A549 (cell line): ENCODE data around the gene VPS13D. TPM values are rescaled to one million over a fixed set of nuclear protein-coding genes. Genes with fewer than 3 reads are reported as not detected.

Experiments used
- ATAC-seq, 2 experiments: fragments of 200-7000 bp in 1 of 2; fragments of >200 bp in 1 of 2; cut with Nextera tagmentation in 1 of 2; cut with Tn5 transposase in 1 of 2; 3 replicates each; pipeline versions ENCODE4 v1.8.0 to v1.9.1; 2018 to 2020; ENCODE audit warnings: mild to moderate bottlenecking in 1 of 2, moderate library complexity in 1 of 2
- CTCF ChIA-PET: fragments of 300-600 bp; sonication (Branson Sonifier 250); formaldehyde crosslinking; extraction: SDS; loops from one replicate; lab custom pipeline; 2021; ENCODE audit warnings: antibody characterized with exemption, inconsistent platforms; lab: Yijun Ruan, JAX
- POLR2A ChIA-PET: fragments of 350-600 bp; formaldehyde crosslinking; extraction: SDS; loops from one replicate; lab custom pipeline; 2021; ENCODE audit warnings: antibody characterized with exemption, inconsistent platforms; lab: Yijun Ruan, JAX
- DNase-seq, 2 experiments: peaks; one replicate each; pipeline versions ENCODE4 v3.0.0 to v3.0.0-alpha.2; 2011 to 2016; ENCODE audit warnings: low read depth in 1 of 2, low spot score in 1 of 2
- FAIRE-seq: peaks from 2 replicates; lab custom pipeline; 2011; peaks lifted over from hg19 to GRCh38; lab: Jason Lieb, UNC
- H3K27ac ChIP-seq, 2 experiments: fragments of >200 bp; sonication (Bioruptor Twin); formaldehyde crosslinking; 3 replicates each; pipeline ENCODE4 v1.5.1; 2016 to 2017
- H3K4me1 ChIP-seq: fragments of >200 bp; sonication (Bioruptor Twin); formaldehyde crosslinking; 3 replicates; pipeline ENCODE4 v1.6.1; 2016
- H3K4me2 ChIP-seq: fragments of >200 bp; sonication (Bioruptor Twin); formaldehyde crosslinking; 3 replicates; pipeline ENCODE4 v1.6.1; 2016
- H3K4me3 ChIP-seq: fragments of >200 bp; sonication (Bioruptor Twin); formaldehyde crosslinking; 3 replicates; pipeline ENCODE4 v1.5.1; 2016
- H3K9me3 ChIP-seq: fragments of >200 bp; sonication (Bioruptor Twin); formaldehyde crosslinking; 3 replicates; pipeline ENCODE4 v1.6.1; 2016
- BHLHE40 ChIP-seq: IDR thresholded peaks from 2 replicates; pipeline ENCODE4 v1.6.1; 2012; ENCODE audit warnings: low read depth, low read length, inconsistent platforms
- CBX8 ChIP-seq: fragments of 200-600 bp; sonication (generic); IDR thresholded peaks from 2 replicates; pipeline ENCODE4 v1.6.1; 2016
- CHD4 ChIP-seq: fragments of 200-600 bp; sonication (generic); IDR thresholded peaks from 2 replicates; pipeline ENCODE4 v1.6.1; 2016; ENCODE audit warnings: antibody characterized with exemption, mild to moderate bottlenecking, borderline replicate concordance
- EHF ChIP-seq: fragments of 250-450 bp; sonication (Bioruptor Pico); IDR thresholded peaks from 2 replicates; pipeline ENCODE4 v1.5.0; 2020; ENCODE audit warnings: mild to moderate bottlenecking
- EHMT2 ChIP-seq: fragments of 200-600 bp; sonication (generic); IDR thresholded peaks from 2 replicates; pipeline ENCODE4 v1.6.1; 2016; ENCODE audit warnings: antibody characterized with exemption, low read depth, mild to moderate bottlenecking, moderate library complexity
- ELK1 ChIP-seq: fragments of 150-350 bp; IDR thresholded peaks from 2 replicates; pipeline ENCODE4 v1.6.1; 2014; ENCODE audit warnings: low read depth, mild to moderate bottlenecking, low read length
- FOSB ChIP-seq: fragments of 250-450 bp; sonication (Bioruptor Pico); IDR thresholded peaks from 2 replicates; pipeline ENCODE4 v1.5.0; 2020; ENCODE audit warnings: mild to moderate bottlenecking, moderate library complexity
- FOSL2 ChIP-seq, 2 experiments: fragments of 450-650 bp in 1 of 2; fragments of >200 bp in 1 of 2; sonication (Bioruptor Twin) in 1 of 2; formaldehyde crosslinking; IDR thresholded peaks; 2 replicates each; pipeline versions ENCODE4 v1.5.0 to v1.6.1; 2016 to 2020; ENCODE audit warnings: mild to moderate bottlenecking in 1 of 2, moderate library complexity in 1 of 2
- FOXS1 ChIP-seq: fragments of 250-450 bp; sonication (Bioruptor Pico); IDR thresholded peaks from 2 replicates; pipeline ENCODE4 v1.5.0; 2020; ENCODE audit warnings: mild to moderate bottlenecking, moderate library complexity
- HDAC2 ChIP-seq: fragments of 200-600 bp; sonication (generic); IDR thresholded peaks from 2 replicates; pipeline ENCODE4 v1.6.1; 2016
- HES2 ChIP-seq: fragments of >200 bp; sonication (Bioruptor Twin); formaldehyde crosslinking; IDR thresholded peaks from 2 replicates; pipeline ENCODE4 v1.6.1; 2016
- HMGXB4 ChIP-seq: fragments of 250-450 bp; sonication (Bioruptor Pico); IDR thresholded peaks from 2 replicates; pipeline ENCODE4 v1.5.0; 2021; ENCODE audit warnings: mild to moderate bottlenecking, moderate library complexity, borderline replicate concordance
- HOXA7 ChIP-seq: fragments of 250-450 bp; sonication (Bioruptor Pico); IDR thresholded peaks from 2 replicates; pipeline ENCODE4 v1.5.0; 2020; ENCODE audit warnings: mild to moderate bottlenecking, moderate library complexity
- HOXB13 ChIP-seq: fragments of 250-450 bp; sonication (Bioruptor Pico); IDR thresholded peaks from 2 replicates; pipeline ENCODE4 v1.5.0; 2020; ENCODE audit warnings: low read depth, mild to moderate bottlenecking, moderate library complexity
- HOXB5 ChIP-seq: fragments of 250-450 bp; sonication (Bioruptor Pico); IDR thresholded peaks from 2 replicates; pipeline ENCODE4 v1.5.0; 2020; ENCODE audit warnings: mild to moderate bottlenecking, moderate library complexity
- JUN ChIP-seq, 2 experiments: fragments of >200 bp; sonication (Bioruptor Twin); formaldehyde crosslinking; IDR thresholded peaks; 2 replicates in 1 of 2; 3 replicates in 1 of 2; pipeline ENCODE4 v1.6.1; 2016 to 2017
- JUNB ChIP-seq: fragments of >200 bp; sonication (Bioruptor Twin); formaldehyde crosslinking; IDR thresholded peaks from 2 replicates; pipeline ENCODE4 v1.6.1; 2016
- KDM1A ChIP-seq: fragments of 200-600 bp; sonication (generic); IDR thresholded peaks from 2 replicates; pipeline ENCODE4 v1.6.1; 2016; ENCODE audit warnings: low read depth, mild to moderate bottlenecking
- KDM5A ChIP-seq: fragments of 200-600 bp; sonication (generic); IDR thresholded peaks from 2 replicates; pipeline ENCODE4 v1.6.1; 2016; ENCODE audit warnings: antibody characterized with exemption, mild to moderate bottlenecking
- MAFK ChIP-seq: fragments of 450-650 bp; IDR thresholded peaks from 2 replicates; pipeline ENCODE4 v1.6.1; 2014; ENCODE audit not compliant: partially characterized antibody
- MYC ChIP-seq: IDR thresholded peaks from 2 replicates; pipeline ENCODE4 v1.6.1; 2012; ENCODE audit warnings: mild to moderate bottlenecking, inconsistent platforms, low read length, improper control_type of control experiment, borderline replicate concordance
- NFE2L2 ChIP-seq: fragments of 150-350 bp; conservative IDR thresholded peaks from 2 replicates; pipeline ENCODE4 v1.6.1; 2014; ENCODE audit warnings: low read length
- NPAS2 ChIP-seq: fragments of 250-450 bp; sonication (Bioruptor Pico); IDR thresholded peaks from 2 replicates; pipeline ENCODE4 v1.8.0; 2022; ENCODE audit warnings: mild to moderate bottlenecking, moderate library complexity, borderline replicate concordance
- NR3C1 ChIP-seq: fragments of >200 bp; sonication (Bioruptor Twin); formaldehyde crosslinking; IDR thresholded peaks from 3 replicates; pipeline ENCODE4 v1.6.1; 2017
- POLR2A ChIP-seq: IDR thresholded peaks from 2 replicates; pipeline ENCODE4 v1.6.1; 2012; ENCODE audit warnings: mild to moderate bottlenecking, low read length
- RFX5 ChIP-seq: fragments of 450-650 bp; IDR thresholded peaks from 2 replicates; pipeline ENCODE4 v1.7.1; 2014; ENCODE audit warnings: antibody characterized with exemption, mild to moderate bottlenecking, moderate library complexity
- TFCP2L1 ChIP-seq: fragments of 250-450 bp; sonication (Bioruptor Pico); IDR thresholded peaks from 2 replicates; pipeline ENCODE4 v1.5.0; 2021; ENCODE audit warnings: mild to moderate bottlenecking
- TP53 ChIP-seq: fragments of 250-450 bp; sonication (Bioruptor Pico); IDR thresholded peaks from 2 replicates; pipeline ENCODE4 v1.5.0; 2021; ENCODE audit warnings: mild to moderate bottlenecking, moderate library complexity
- ZC3H11A ChIP-seq: fragments of 450-650 bp; IDR thresholded peaks from 2 replicates; pipeline ENCODE4 v1.6.1; 2014; ENCODE audit warnings: antibody characterized with exemption, mild to moderate bottlenecking
- ZNF302 ChIP-seq: fragments of 250-450 bp; sonication (Bioruptor Pico); IDR thresholded peaks from 2 replicates; pipeline ENCODE4 v1.9.0; 2021; ENCODE audit warnings: inconsistent platforms, mild to moderate bottlenecking, moderate library complexity
- ZSCAN20 ChIP-seq: fragments of 250-450 bp; sonication (Bioruptor Pico); IDR thresholded peaks from 2 replicates; pipeline ENCODE4 v1.8.0; 2022; ENCODE audit warnings: mild to moderate bottlenecking, moderate library complexity
- WGBS: methylation state at CpG from one replicate; pipeline ENCODE4 v1.1.6; 2017; ENCODE audit errors: missing lambda C conversion rate; 5-methylcytosine and 5-hydroxymethylcytosine counted together
- polyA plus RNA-seq, 4 experiments: library from polyadenylated mRNA; depleted of rRNA in 3 of 4; stranded (reverse); fragments of >200 nt; fragmentation: RNase III in 1 of 4; extraction: RNeasy Plus Mini Kit Qiagen cat#74134 plus additional on column Dnase treatment in 1 of 4; gene quantifications; 2 replicates in 3 of 4; 3 replicates in 1 of 4; pipeline ENCODE4 v1.2.3, GENCODE V29; 2011 to 2017

The VPS13D gene
- polyA plus RNA-seq, 2 of the 4 experiments (the other 2 are of a cell fraction): 5.4 to 15.9 TPM

GRCh38 chr1:12279003-12279402 is 49.2 kb downstream of the VPS13D start:
- CTCF ChIA-PET: interaction anchor here (1.0 to 1.5 kb wide), 3 partner anchors 10 to 379 kb away, joined by 3 to 4 read pairs (median 4); no protein-coding TSS in a partner anchor
- TF ChIP-seq HOXB13 (CRISPR knock-in tag) (no peak), HDAC2 (no peak), EHF (CRISPR knock-in tag) (no peak), NR3C1 (no peak), HOXA7 (no peak), ELK1 (no peak), NPAS2 (CRISPR knock-in tag) (no peak), NFE2L2 (no peak), HES2 (no peak), EHMT2 (no peak), HOXB5 (CRISPR knock-in tag) (no peak), KDM5A (no peak), JUN (IDR thresholded peaks at IDR 0.05) (no peak), FOXS1 (CRISPR knock-in tag) (no peak), TFCP2L1 (no peak), HMGXB4 (no peak), FOSB (CRISPR knock-in tag) (no peak), TP53 (CRISPR knock-in tag) (no peak), RFX5 (no peak), ZSCAN20 (CRISPR knock-in tag) (no peak)
- TF ChIP-seq, all 56 proteins: peak for 0
- Histone ChIP-seq H3K27ac (no peak overlapping the region), H3K4me1 (no peaks in the 10 kb centered on the region), H3K9me3 (no peaks in the 10 kb centered on the region), H3K4me3 (no peak overlapping the region), H3K4me2 (no peak overlapping the region)
- no peak for ATAC-seq
- 85% methylated on average over 3 of the region's 3 CpGs for WGBS
- no peak for DNase-seq
- POLR2A ChIA-PET: no interaction called here
- no peak for FAIRE-seq

- no peak overlapping the region for H3K4me3 ChIP-seq
- H3K27ac ChIP-seq: no peak overlapping the region
- TF ChIP-seq MAFK (peak; percentile 55), BHLHE40 (no peak), POLR2A (no peak), ZC3H11A (no peak)
- TF ChIP-seq, all 56 proteins: peak for 1
- no peak for ATAC-seq
- POLR2A ChIA-PET: no interaction called here
- no peak for FAIRE-seq
- H3K4me2 ChIP-seq: no peak overlapping the region
- no peaks in the 10 kb centered on the region for H3K4me1 ChIP-seq
- CTCF ChIA-PET: interaction anchor here (0.7 to 1.3 kb wide), 6 partner anchors 9 to 736 kb away, joined by 3 to 4 read pairs (median 3); no protein-coding TSS in a partner anchor
- no peak for DNase-seq
- WGBS: 87% methylated on average over 4 of the region's 4 CpGs
- no peaks in the 10 kb centered on the region for H3K9me3 ChIP-seq
Observed at GRCh38 chr1:12279728-12280464, 50.1 kb downstream of the VPS13D start.

GRCh38 chr1:12282142-12282541 is 52.3 kb downstream of the VPS13D start:
- WGBS: 89% methylated on average over 3 of the region's 3 CpGs
- H3K4me3 ChIP-seq: no peak overlapping the region
- no peak overlapping the region for H3K27ac ChIP-seq
- H3K9me3 ChIP-seq: no peaks in the 10 kb centered on the region
- ChIA-PET CTCF (no interaction called here), POLR2A (no interaction called here)
- no peak for DNase-seq
- ATAC-seq: no peak
- H3K4me1 ChIP-seq: no peaks in the 10 kb centered on the region
- FAIRE-seq: no peak
- H3K4me2 ChIP-seq: no peak overlapping the region
- no peak for TF ChIP-seq CHD4
- TF ChIP-seq KDM5A: no peak
- TF ChIP-seq FOSL2 (IDR thresholded peaks at IDR 0.05): no peak
- no peak for TF ChIP-seq FOSL2 (CRISPR knock-in tag; IDR thresholded peaks at IDR 0.05)
- no peak for TF ChIP-seq MYC
- TF ChIP-seq KDM1A: no peak
- TF ChIP-seq HOXB13 (CRISPR knock-in tag): no peak
- no peak for TF ChIP-seq NFE2L2
- no peak for TF ChIP-seq TFCP2L1
- no peak for TF ChIP-seq ZNF302 (CRISPR knock-in tag)
- TF ChIP-seq JUNB: no peak
- TF ChIP-seq CBX8: no peak
